Measurements from ENCODE around the gene DCXR. TPM values are rescaled to one million over a fixed set of nuclear protein-coding genes. Genes with fewer than 3 reads are reported as not detected.
A peak's percentile ranks its signal among the peaks of the same experiment; 100 is the strongest.

Gene DCXR
- total and polyA plus RNA-seq, 2 of the 4 experiments (the other 2 are of a cell fraction) = 36.6 to 139 TPM

DNA sequence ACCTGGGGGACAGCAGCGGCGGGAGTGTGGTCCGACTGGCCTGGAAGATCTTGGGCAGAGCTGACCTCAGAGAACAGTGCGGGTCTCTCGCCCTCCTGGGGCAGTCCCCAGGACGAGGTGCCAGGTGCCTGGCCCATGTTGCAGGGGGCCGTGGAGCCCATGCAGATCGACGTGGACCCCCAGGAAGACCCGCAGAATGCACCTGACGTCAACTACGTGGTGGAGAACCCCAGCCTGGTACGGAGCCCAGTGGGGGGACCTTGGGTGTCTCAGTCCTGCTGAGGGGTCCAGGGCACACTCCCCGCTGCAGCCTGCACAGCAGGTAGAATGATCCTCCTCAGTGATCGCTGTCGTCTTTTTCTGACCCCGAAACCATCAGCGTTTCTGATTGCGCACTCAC, 15.6 kb upstream of the DCXR start:
- H3K9me3 ChIP-seq (ENCODE audit: control insufficient read depth, insufficient read depth, low read length) = no peaks in the 10 kb centered on the region
- H3K56ac ChIP-seq (ENCODE audit: extremely low read depth, insufficient read depth, low read length) = no peak overlapping the region
- H4K20me1 ChIP-seq (ENCODE audit: insufficient read depth, low read length) = peaks cover 4% of the 10 kb centered on the region; the same call in 1 of the 2 replicates
- no peak overlapping the region for H3K4ac ChIP-seq (ENCODE audit: low read depth, low read length)
- H2AK5ac ChIP-seq (ENCODE audit: low read depth, low read length) = no peak overlapping the region
- peaks cover 18% of the 10 kb centered on the region for H3K4me1 ChIP-seq (ENCODE audit: control insufficient read depth, insufficient read depth, low read length)
- H4K8ac ChIP-seq (ENCODE audit: low read depth in 2 of 2, low read length in 2 of 2) = no peak overlapping the region
- no peak overlapping the region for H2BK120ac ChIP-seq (ENCODE audit: low read depth, low read length)
- no TSS peak for BruUV-seq (replicated peaks)
- H3K23ac ChIP-seq (ENCODE audit: low read depth, low read length) = no peak overlapping the region
- TF ChIP-seq CEBPB (IDR thresholded peaks at IDR 0.05; ENCODE audit: low read depth, low read length) = no peak
- H3K27me3 ChIP-seq (ENCODE audit: control insufficient read depth, insufficient read depth, low read length) = no peaks in the 10 kb centered on the region
- H2BK20ac ChIP-seq (ENCODE audit: low read depth, low read length) = no peak overlapping the region
- DNase-seq (no peak), ATAC-seq (ENCODE audit: low read depth) (no peak)
- no peak overlapping the region for H2BK5ac ChIP-seq (ENCODE audit: low read depth, low read length, poor library complexity, severe bottlenecking)
- intact Hi-C loops (cut with micrococcal nuclease) = no loop called here
- peaks cover 58% of the 10 kb centered on the region for H3K36me3 ChIP-seq (ENCODE audit: control insufficient read depth, insufficient read depth, low read length)
- no peak overlapping the region for H4K91ac ChIP-seq (ENCODE audit: insufficient read depth, low read depth, low read length)
- in situ Hi-C loops (cut with MboI; ENCODE audit: low sequenced_read_pairs) = no loop called here
- peaks cover 5% of the 10 kb centered on the region for H3K9me1 ChIP-seq (ENCODE audit: insufficient read depth, low read length)
- H3K14ac ChIP-seq (replicated peaks; ENCODE audit: low read depth, low read length) = no peak overlapping the region
- H3K18ac ChIP-seq (ENCODE audit: low read depth, low read length) = no peak overlapping the region
- WGBS, 2 experiments (ENCODE audit: extremely low coverage in 2 of 2, insufficient read length in 1 of 2) = 93% methylated on average over 11 of the region's 19 CpGs; no CpG with 5 or more reads in 1 of the 2 experiments
- no peak overlapping the region; the same call in 1 of the 2 replicates for H3K9ac ChIP-seq (ENCODE audit: low read depth, low read length)
- peak overlapping the region; percentile 60 for H2AK9ac ChIP-seq (replicated peaks; ENCODE audit: low read depth, low read length, poor library complexity)
- peak overlapping the region; percentile 93; the same call in 1 of the 2 replicates for H3K4me2 ChIP-seq (ENCODE audit: low read depth, low read length)
- no peak overlapping the region for H3K27ac ChIP-seq (ENCODE audit: insufficient read depth, low read length)
- no peak overlapping the region for H2AFZ ChIP-seq (replicated peaks; ENCODE audit: low read length, poor library complexity)
- POLR2A ChIA-PET (ENCODE audit: unreplicated experiment) = no interaction called here
- H4K5ac ChIP-seq (ENCODE audit: low read depth, low read length) = no peak overlapping the region
- no peak overlapping the region for H2BK15ac ChIP-seq (ENCODE audit: low read depth, low read length)
- H3K4me3 ChIP-seq (ENCODE audit: insufficient read depth, low read depth, low read length) = peak overlapping the region; percentile 99; the same call in 1 of the 2 replicates
- H3K79me1 ChIP-seq (ENCODE audit: low read depth in 1 of 2, low read length in 2 of 2) = peaks cover 16 to 45% of the 10 kb centered on the region in 2 experiments
- dilution Hi-C loops (cut with HindIII; ENCODE audit: low sequenced_read_pairs, unreplicated experiment) = no loop called here
- CTCF ChIA-PET = no interaction called here

Measured in IMR-90 (cell line).